Astrocyte (in vitro differentiated cells and primary cell): Measurements from ENCODE around the gene ZNF77.

Experiments used
- CTCF ChIP-seq: IDR thresholded peaks from 2 replicates; pipeline ENCODE4 v1.5.1; 2011; ENCODE audit warnings: low read depth, mild to moderate bottlenecking, inconsistent platforms, low read length, moderate library complexity; ENCODE audit not compliant: insufficient read depth
- EZH2 ChIP-seq: IDR thresholded peaks from 2 replicates; pipeline ENCODE4 v1.6.1; 2012; ENCODE audit warnings: mild to moderate bottlenecking, low read length, inconsistent platforms; ENCODE audit not compliant: insufficient read depth

DNA sequence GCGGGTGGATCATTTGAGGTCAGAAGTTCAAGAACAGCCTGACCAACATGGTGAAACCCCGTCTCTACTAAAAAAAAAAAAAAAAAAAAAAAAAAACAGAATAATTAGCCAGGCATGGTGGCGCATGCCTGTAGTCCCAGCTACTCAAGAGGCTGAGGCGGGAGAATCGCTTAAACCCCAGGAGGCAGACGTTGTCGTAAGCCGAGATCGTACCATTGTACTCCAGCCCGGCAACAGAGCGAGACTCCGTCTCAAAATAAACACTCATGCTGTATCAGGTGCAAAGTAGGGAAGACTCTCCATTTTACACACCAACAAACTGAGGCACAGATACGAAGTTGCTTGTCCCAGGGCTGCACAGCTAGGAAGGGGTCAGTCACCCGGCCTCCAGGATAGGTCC is 48.2 kb upstream of the ZNF77 start:
- no peak for TF ChIP-seq CTCF
- TF ChIP-seq EZH2 = no peak
